ENCODE results near the gene DDB1. TPM values are rescaled to one million over a fixed set of nuclear protein-coding genes. Genes with fewer than 3 reads are reported as not detected.

DDB1 gene
- total RNA-seq, 1 donor from 2014 or later = 419 TPM

DNA sequence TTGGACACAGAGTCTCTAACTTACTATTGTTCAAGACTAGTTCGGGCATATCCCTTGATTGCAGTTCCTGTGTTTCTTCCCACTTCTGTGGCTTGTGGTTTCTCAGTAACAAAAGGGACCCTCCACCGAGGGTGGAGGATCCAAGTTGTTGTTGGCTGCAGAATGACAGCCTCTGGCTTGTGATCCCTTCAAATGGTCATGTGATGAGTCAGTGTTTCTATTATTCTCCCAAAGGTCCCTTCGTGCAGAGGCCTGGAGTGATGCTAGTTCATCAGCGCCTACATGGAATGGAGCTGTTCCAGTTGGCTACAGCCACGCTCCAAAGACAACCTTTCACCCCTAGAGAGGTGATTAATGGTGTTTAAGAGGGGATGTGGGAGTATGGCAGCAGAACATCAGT is 35.2 kb downstream of the DDB1 start:
- DNase-seq (ENCODE audit: low read depth, low spot score) = peak; percentile 84

DNA sequence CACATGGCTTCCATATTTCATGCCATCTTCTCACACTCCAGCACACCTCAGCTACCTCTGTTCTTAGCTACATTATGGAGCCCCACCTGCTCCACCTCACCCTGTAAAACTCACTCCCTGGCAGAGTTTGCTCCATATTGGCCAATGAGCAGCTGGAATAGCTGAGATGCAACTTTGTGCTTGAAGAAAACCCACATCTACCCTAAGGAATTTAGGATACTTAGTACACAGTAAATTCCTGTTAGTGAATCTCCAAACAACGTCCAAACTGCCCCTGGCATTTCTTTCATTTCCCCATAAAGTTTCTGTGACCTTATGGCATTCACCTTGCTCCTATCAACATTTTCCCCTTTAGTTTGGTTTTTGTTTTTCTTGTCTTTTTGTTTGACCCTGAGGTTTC is 35.6 kb downstream of the DDB1 start:
- DNase-seq (ENCODE audit: low read depth, low spot score) = no peak

DNA sequence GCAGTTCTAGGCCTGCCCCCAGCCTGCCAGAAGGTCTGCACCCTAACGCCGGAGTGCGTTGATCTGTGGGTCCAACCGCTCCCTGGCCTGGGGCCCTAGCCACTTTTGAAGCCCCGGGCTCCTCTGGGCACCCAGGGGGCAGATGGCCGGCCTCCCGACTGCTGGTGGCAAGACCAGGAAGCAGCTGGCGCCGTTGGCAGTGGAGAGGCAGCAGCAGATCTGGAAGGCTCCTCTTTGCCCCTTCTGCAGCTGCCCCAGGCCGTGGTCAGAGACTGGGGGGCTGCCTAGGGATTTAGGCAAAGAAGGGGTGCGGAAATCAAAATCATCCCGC is 37.3 kb downstream of the DDB1 start:
- no peak for DNase-seq (ENCODE audit: low read depth, low spot score)

DNA sequence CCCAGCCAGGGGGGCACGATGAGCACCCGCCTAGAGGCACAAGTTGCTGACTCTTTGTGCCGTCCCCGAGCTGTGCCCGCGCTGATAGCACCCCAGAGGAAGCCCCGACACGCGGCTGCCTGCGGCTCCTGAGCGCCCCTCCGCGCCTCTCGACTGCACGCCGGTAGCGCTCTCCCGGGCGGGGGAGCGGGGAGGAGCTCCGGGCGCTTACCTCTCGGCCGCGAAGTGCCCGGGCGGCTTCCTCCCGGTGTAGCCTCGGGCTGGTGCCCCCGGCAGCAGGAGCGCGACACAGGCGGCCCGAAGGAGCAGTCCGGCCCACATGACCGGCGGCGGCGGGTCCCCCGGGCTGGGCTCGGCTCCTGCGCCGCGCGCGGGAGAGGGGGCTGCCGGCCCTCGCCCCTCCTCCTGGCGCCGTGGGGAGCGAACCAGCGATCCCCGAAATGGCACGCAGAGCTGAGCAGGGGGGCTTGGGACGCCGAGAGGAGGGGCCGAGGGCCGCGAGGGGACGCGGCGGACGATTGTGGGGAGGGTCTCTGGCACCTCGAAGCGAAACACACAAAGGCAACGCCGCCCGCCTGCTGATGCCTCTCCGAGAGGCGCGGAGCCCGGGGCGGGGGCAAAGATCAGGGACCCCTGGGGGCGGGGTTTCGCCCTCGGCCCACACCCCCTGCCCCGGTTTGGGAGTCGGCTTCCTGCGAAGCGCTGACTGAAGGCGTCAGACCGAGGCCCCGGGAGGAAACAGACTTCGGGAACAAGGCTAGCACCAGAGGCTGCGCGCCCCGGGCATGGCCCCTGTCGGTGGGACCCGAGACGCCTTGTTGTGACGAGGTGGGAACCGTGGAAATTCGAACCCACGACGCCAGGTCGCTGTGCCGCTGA is 37.9 kb downstream of the DDB1 start, which contains the start of gene VWCE:
Gene VWCE (minus strand): TSS at position 600 of the 879 bp plus-strand sequence. CDS start 279 bp downstream, at position 321.
- no peak for DNase-seq (ENCODE audit: low read depth, low spot score)

DNA sequence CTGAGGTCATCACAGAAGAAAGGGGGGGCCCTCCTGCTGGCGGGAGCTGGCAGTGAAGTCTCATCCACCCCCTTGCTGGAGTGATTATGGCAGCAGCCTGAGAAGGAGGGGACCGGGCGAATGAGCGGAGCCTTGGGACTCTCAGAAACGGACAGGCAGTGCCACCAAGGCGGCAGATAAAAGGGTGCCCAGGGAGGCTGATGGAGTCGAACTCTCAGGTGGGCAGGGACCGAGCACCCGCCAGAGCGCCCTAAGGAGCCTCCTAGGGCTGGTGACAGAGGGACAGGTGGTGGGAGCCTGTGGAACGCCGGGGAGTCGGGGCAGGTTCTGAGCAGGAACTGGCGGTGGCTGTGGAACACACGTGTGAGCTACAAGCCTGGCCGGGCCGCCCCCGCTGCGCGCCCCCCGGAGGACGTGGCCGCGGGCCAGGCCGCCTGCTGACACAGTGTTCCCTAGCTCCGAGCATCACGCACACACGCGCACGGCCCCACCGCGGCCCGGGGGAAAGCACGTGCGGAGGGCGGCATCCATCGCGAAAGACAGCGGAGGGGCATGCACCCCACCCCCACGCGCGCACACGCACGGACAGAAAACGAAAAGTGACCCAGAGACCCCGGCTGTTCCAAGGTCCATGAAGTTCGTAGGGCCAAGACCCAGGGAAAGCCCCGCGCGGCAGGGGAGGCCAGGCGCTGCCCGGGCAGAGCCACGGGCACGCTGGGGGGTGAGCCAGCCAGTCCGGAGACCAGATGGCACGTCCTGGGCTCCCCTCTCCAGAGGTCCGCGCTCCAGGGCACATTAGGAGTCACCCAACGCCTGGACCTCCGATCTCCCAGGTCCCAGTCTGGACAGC is 38.8 kb downstream of the DDB1 start:
- no peak for DNase-seq (ENCODE audit: low read depth, low spot score)

DNA sequence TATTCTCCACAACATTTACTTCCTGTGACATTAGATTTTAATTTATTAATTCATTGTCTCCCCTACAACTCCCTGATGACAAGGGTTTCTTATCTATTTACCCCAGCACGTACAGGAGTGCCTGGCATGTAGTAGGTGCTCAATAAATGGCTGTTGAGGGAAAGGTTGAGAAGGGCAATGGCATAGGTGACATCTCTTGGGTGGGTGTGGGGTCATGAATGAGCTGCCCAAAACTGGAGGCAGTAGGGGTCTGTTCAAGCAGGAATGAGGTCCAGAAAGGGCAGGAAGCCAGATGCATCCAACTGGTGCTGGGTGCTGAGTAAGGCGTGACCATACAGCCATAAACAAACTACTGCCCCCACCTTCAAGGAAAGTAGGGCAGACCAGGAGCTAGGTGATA is 40.5 kb downstream of the DDB1 start:
- no peak for DNase-seq (ENCODE audit: low read depth, low spot score)

DNA sequence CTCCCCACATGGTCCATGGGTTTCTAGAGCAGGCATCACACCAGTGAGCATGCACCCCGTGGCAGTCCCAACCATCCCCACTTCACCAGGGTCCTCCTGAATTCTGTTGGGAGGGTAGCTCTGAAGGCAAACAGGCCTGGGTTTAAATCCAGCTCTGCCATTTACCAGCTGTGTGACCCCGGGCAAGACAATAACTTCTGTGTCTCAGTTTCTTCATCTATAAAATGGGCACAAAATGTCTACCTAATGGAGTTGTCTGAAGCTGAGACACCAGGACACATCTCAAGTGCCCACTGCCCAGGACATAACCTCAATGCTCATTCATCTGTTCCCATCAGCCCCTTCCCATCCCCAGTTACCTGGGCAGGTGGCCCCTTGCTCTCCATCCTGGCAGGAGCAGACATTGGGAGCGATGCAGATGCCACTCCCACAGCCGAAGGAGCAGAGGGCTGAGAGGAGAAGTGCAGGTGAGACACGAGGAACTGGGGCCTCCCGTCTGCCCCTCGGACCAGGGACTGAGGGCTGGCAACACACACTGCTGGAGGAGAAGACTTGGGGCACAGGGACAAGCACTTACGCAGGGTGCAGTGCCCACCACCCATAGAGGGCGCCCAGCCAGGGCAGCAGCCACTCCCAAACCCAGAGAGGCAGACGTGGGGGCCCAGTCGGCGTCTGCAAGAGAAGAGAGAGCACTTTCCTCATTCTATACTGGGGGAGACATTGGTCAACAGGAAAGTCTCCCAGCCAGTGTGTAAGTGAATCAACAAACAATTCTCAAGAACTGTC is 41.8 kb downstream of the DDB1 start:
- DNase-seq (ENCODE audit: low read depth, low spot score) = no peak

DNA sequence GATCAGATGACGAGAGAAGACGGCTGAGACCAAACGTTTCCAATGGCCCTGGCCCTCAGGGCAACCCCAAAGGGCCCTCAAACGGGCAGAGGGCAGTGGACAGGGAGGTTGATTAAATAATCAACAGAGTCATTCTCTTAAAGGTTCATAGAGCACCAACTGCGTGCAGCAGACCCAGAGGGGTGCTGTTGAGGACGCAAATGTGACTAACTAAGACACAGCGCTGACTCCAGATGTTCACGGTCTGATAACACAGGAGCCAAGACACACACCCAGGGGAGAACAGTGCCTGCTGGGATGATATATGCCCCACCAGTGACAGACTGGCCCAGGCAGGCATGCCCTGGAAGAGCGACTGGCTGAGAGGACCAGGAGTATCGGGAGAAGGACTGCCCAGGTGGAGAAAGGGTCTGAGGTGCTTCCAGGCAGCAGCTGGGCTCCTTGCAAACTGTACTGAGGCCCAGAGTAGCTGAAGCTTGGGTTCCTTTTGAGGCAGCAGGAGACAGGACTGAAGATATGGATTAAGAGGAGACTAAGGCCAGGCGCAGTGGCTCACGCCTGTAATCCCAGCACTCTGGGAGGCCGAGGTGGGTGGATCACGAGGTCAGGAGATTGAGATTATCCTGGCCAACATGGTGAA is 45.4 kb downstream of the DDB1 start:
- DNase-seq (ENCODE audit: low read depth, low spot score) = no peak

DNA sequence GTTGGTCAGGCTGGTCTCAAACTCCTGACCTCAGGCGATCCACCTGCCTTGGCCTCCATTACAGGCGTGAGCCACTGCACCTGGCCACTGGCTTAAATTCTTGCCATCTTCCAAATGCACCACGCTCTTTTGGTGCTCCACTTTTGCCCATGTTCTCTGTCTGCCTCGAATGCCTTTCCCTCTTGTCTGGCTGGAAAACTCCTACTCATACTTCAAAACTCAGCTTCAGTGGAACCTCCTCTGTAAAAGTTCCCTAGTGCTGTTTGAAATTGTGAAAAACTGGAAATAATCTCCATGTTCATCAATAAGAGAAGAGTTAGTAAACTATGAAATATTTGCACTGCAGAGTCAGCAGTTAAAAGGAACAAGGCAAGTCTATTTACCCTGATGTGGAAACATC is 49.3 kb downstream of the DDB1 start:
- no peak for DNase-seq (ENCODE audit: low read depth, low spot score)

DNA sequence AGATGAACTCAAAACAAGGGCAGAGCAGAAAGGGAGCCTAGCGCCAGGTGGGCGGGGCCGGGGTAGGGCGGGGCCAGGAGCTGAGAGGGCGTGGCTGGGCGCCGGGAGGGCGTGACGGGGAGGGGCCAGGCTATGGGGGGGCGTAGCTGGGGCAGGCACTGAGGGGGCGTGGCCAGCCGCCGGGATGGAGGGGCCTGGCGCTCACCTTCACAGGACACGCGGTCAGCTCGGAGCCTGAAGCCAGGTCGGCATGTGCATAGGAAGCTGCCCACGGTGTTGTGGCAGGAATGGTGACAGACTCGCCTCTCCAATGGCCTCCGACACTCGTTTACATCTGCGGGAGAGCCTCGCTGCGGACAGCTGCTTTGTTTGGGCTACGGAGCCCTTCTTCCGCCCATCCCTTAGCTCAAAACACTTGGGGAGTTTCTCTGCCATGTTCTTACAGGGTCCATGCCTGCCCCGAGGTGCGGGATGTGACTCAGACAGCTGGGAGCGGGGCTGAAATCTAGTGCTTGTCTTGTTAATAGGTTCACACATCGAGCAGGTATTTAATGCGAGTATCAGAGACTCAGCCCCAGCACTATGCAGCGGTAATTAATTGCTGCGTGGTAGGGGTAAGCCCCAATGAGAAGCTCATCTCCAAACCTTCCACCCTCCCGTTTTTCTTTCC is 51.2 kb downstream of the DDB1 start:
- DNase-seq (ENCODE audit: low read depth, low spot score) = no peak

DNA sequence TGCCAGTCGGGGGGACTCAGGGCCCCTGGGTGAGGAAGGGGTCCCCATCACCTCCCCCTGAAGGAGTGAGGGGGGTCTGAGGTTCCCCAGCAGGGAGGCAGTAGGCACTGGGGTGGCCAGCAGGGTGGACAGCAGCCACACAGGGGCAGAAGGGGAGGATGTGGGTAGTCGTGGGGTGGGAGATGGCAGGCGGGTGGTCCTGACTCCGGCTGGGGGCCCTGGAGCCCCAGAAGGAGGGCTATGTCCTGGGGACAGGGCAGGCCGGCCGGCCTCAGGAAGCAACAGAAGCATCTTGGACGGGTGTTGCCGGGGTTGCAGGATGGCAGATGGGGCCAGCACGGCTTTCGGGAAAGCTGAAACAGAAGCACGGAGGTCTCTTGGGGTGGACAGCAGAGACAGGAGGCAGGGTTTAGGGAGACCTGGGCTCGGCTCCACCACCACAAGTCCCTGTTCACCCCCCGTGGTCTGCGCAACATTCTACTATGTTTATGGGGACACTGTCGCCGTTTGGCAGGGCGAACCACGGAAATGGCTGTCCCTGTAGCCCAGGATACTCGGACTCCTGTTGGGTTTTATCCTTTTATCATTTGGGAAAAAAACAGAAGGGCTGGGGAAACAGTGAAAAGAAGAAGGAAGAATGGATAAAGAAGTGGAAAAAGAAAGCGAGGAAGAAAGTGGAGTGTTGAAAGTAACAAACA is 51.9 kb downstream of the DDB1 start:
- DNase-seq (ENCODE audit: low read depth, low spot score) = no peak

DNA sequence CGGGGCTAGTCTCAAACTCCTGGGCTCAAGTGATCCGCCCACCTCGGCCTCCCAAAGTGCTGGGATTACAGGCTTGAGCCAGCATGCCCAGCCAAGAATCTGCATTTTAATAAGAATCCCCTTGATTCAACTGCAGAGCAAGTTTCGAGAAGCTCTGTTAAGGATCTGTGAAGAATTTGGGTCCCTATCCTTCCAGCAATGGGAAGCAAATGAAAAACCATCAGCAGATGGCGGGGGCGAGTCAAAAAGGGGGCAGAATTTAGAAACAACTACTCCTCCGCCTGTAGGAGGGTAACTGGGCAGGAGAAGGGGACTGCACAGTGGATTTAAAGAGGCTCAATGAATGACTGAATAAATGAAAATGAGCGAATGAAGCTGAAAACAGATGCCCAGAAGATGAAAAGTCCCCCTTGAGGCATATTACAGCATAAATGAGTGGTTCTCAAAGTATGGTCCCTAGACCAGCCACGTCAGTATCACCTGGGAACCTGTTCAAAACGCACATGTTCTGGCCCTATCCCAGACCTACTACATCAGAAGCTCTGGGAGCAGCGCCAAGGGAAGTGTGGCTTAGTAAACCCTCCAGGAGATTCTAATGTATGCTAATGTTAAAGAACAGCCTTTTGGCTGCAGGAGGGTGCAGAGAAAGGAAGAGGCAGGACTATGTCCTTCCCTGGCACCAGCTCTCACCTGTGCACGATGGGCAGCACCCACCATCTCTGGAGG is 52.8 kb downstream of the DDB1 start:
- no peak for DNase-seq (ENCODE audit: low read depth, low spot score)

DNA sequence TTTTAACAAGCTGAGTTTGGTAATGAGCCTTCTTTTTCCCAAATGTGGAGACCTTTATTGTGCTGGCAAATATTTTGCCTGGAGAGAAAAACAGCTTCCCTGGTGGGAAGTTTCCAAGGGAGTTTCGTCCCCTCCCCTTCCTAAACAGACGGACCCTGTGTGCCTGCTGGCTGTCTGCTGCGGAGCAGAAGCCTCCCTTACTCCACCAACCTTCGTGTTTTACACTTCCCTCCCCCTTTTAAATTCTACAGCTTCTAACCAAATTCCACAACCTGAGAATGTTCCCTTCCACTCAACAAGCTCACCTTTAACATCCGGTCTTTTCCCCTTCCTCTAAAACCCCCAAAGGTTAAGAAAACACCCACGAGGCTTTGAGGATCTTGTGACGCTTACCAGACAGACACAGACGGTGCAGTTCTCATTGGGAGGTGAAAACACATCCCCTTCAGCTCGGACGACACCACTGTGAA is 54.9 kb downstream of the DDB1 start:
- DNase-seq (ENCODE audit: low read depth, low spot score) = no peak

DNA sequence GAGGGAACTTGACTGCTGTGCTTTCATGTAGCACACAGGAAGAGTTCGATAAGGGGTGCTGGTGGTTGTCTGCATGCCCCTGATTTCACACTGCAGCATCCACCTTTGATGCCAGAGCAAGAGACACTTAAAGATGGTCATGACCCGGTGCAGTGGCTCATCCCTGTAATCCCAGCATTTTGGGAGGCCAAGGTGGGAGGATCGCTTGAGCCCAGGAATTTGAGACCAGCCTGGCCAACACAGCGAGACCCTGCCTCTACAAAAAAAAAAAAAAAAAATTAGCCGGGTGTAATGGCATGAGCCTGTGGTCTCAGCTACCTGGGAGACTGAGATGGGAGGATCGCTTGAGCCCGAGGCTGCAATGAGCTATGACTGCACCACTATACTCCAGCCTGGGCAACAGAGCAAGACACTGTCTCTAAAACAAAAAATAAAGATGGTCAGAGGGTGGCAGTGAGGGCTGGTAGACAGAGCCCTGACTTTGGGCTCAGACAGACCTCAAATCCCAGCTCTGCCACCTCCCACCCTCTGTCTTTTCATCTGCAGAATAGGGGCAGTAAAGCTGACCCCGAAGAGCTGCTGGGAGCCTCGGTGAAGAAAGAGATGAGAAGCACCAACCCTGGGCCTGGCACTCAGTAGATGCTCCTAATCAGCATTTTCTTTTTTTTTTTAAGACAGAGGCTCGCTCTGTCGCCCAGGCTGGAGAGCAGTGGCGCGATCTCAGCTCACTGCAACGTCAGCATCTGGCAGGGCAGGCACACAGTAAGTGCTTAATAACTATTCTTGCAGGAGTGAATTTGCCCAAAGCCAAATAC is 55.5 kb downstream of the DDB1 start:
- no peak for DNase-seq (ENCODE audit: low read depth, low spot score)

DNA sequence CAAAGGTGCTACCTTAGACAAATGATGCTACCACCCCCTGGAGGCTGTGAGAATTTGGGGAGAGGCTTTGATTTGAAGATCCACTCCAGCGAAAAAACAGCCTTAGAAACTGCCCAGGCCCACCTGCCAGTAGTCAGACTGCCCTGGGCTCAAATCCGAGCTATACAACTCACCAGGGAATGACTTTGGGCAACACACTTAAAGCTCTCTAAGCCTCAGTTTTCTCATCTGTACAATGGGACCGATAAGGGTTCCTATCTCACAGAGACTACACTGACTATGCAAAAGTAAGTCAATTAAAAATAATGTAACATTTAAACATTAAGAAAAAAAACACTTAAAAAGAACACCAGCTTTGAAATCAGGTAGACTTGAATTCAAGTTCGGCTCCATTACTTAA is 57.7 kb downstream of the DDB1 start:
- DNase-seq (ENCODE audit: low read depth, low spot score) = no peak

DNA sequence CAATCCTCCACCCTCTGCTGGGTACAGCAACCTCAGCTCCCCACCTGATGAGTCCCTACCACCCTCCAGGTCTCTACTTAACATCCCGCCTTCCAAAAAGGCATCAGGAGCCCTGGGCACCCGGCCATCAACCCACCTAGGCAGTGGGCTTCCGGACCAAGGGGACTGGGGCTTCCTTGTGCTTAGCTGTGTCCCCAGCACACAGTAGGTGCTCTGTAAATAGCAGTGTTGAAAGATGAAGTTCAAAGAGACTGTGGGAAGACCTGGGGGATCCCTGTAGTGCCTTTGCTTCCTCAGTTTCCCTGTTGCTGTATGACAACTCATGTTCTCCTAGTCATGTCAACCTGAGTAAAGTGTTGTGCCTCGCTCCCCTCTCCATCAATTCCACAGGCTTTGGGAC is 58.8 kb downstream of the DDB1 start:
- DNase-seq (ENCODE audit: low read depth, low spot score) = no peak

DNA sequence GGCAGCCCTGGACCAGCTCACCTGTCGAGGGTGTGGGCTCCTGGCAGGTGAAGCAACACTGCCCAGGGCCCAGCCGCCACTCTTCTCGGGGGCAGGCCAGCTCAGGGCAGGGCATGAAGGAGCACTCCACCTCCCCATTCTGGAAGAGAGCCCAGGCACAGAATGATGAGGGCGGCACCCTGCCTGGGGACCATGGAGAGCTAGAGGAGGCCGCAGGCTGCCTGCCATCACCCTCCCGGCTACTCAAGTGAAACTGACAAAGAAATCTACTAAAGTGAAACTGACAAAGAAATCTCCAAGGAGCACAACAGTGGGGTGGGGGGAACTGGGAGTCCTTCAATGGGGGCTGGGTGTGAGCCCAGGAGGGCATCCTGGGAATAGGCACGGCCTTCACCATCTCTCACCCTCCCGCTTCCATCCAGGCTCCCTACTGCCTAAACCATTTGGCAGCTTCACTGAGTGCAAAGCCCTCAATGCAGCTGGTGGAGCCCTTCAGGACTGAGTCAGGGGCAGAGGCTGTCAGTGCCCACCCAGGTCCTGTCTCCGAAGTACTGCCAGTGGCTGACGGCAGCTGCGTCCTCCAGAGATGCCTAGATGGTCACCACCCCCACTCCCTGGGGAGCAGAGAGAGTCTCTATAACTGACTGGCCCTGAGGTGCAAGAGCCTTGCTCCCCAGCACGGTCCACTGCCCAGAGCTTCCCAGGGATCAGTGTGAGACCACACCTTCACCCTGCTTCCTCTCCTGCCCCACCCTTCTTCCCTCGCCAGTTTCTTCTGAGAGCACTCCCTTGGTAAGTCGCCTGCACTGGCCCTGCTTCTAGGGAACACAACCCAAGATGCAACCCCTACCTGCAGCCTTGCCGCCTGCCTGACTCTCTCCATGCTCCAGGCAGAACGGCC is 59.5 kb downstream of the DDB1 start:
- DNase-seq (ENCODE audit: low read depth, low spot score) = no peak

Measured in pulmonary artery endothelial cell (primary cell).